Choroid plexus epithelial cell (primary cell): Measurements from ENCODE around the gene ZNF750.

Source experiments
- DNase-seq: peaks from one replicate; pipeline ENCODE4 v3.0.0-alpha.2; 2010; ENCODE audit warnings: low read depth
- H3K4me3 ChIP-seq: 2 replicates; pipeline ENCODE4 v1.5.1; 2011; ENCODE audit warnings: low read depth, mild to moderate bottlenecking, control low read depth, low read length, moderate library complexity
- CTCF ChIP-seq: conservative IDR thresholded peaks from 2 replicates; pipeline ENCODE4 v1.5.1; 2011; ENCODE audit warnings: low read depth, mild to moderate bottlenecking, control low read depth, inconsistent platforms, low read length, moderate library complexity

Gene ZNF750

GRCh38 chr17:82780195-82780594 lies 59.6 kb downstream of the ZNF750 start:
- no peak for TF ChIP-seq CTCF
- no peak overlapping the region for H3K4me3 ChIP-seq
- no peak for DNase-seq

- TF ChIP-seq CTCF = no peak
- no peak overlapping the region for H3K4me3 ChIP-seq
- DNase-seq = no peak
Measured at GRCh38 chr17:82779541-82779940, 60.3 kb downstream of the ZNF750 start.
